ENCODE measurements around the gene KRTAP12-3.

The KRTAP12-3 gene

DNA sequence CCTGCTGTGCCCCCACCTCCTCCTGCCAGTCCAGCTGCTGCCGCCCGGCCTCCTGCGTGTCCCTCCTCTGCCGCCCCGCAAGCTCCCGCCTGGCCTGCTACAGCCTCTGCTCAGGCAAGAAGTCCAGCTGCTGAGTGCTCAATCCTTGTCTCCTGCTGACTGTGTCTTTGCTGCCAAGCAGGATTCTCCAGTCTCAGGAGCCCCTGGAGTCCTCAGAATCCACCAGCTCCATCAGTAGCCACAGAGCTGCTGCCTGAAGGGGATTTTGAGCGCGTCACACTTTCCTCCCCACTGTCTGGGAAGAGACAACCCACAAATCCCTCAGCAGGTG lies 10.5 kb upstream of the KRTAP12-3 start:
- H3K4me3 ChIP-seq (ENCODE audit: control insufficient read depth, low read depth, low read length): no peak overlapping the region
- no peak for DNase-seq (ENCODE audit: low read depth)
- TF ChIP-seq, protein P1, sequence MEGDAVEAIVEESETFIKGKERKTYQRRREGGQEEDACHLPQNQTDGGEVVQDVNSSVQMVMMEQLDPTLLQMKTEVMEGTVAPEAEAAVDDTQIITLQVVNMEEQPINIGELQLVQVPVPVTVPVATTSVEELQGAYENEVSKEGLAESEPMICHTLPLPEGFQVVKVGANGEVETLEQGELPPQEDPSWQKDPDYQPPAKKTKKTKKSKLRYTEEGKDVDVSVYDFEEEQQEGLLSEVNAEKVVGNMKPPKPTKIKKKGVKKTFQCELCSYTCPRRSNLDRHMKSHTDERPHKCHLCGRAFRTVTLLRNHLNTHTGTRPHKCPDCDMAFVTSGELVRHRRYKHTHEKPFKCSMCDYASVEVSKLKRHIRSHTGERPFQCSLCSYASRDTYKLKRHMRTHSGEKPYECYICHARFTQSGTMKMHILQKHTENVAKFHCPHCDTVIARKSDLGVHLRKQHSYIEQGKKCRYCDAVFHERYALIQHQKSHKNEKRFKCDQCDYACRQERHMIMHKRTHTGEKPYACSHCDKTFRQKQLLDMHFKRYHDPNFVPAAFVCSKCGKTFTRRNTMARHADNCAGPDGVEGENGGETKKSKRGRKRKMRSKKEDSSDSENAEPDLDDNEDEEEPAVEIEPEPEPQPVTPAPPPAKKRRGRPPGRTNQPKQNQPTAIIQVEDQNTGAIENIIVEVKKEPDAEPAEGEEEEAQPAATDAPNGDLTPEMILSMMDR (conservative IDR thresholded peaks at IDR 0.05; ENCODE audit: control insufficient read depth, insufficient read depth, low read depth, low read length): no peak

- TF ChIP-seq, protein P1 (conservative IDR thresholded peaks at IDR 0.05; ENCODE audit: control insufficient read depth, insufficient read depth, low read depth, low read length): no peak
- no peak overlapping the region for H3K4me3 ChIP-seq (ENCODE audit: control insufficient read depth, low read depth, low read length)
- no peak for DNase-seq (ENCODE audit: low read depth)
Observed at GRCh38 chr21:44648557-44649311, 9.0 kb upstream of the KRTAP12-3 start.

- DNase-seq (ENCODE audit: low read depth): no peak
- no peak overlapping the region for H3K4me3 ChIP-seq (ENCODE audit: control insufficient read depth, low read depth, low read length)
- TF ChIP-seq, protein P1 (conservative IDR thresholded peaks at IDR 0.05; ENCODE audit: control insufficient read depth, insufficient read depth, low read depth, low read length): no peak
Observed at GRCh38 chr21:44649521-44650100, 8.1 kb upstream of the KRTAP12-3 start.

- TF ChIP-seq, protein P1 (conservative IDR thresholded peaks at IDR 0.05; ENCODE audit: control insufficient read depth, insufficient read depth, low read depth, low read length): no peak
- no peak overlapping the region for H3K4me3 ChIP-seq (ENCODE audit: control insufficient read depth, low read depth, low read length)
- DNase-seq (ENCODE audit: low read depth): no peak
Observed at GRCh38 chr21:44650265-44650972, 7.3 kb upstream of the KRTAP12-3 start.

GRCh38 chr21:44650973-44651675 lies 6.6 kb upstream of the KRTAP12-3 start:
- TF ChIP-seq, protein P1 (conservative IDR thresholded peaks at IDR 0.05; ENCODE audit: control insufficient read depth, insufficient read depth, low read depth, low read length): no peak
- no peak for DNase-seq (ENCODE audit: low read depth)
- no peak overlapping the region for H3K4me3 ChIP-seq (ENCODE audit: control insufficient read depth, low read depth, low read length)

GRCh38 chr21:44653123-44653522 lies 4.6 kb upstream of the KRTAP12-3 start:
- TF ChIP-seq, protein P1 (conservative IDR thresholded peaks at IDR 0.05; ENCODE audit: control insufficient read depth, insufficient read depth, low read depth, low read length): no peak
- H3K4me3 ChIP-seq (ENCODE audit: control insufficient read depth, low read depth, low read length): no peak overlapping the region
- DNase-seq (ENCODE audit: low read depth): no peak

Measured in fibroblast of mammary gland (primary cell).